Articular chondrocyte of knee joint (primary cell): ENCODE results near the gene HTR3D. TPM values are rescaled to one million over a fixed set of nuclear protein-coding genes. Genes with fewer than 3 reads are reported as not detected.

Experiments
- small RNA-seq: library from RNA; depleted of rRNA; stranded (forward); fragments of <200 nt; gene quantifications from one replicate; pipeline ENCODE3, GENCODE V24; 2012
- total RNA-seq: library from RNA; depleted of rRNA; stranded (reverse); fragments of >200 nt; gene quantifications from 2 replicates; pipeline ENCODE4 v1.2.3, GENCODE V29; 2012

The HTR3D gene
- not detected in 2 replicates for total RNA-seq

GRCh38 chr3:184031187-184031792 is at the start of gene HTR3D:
Gene HTR3D (plus strand): TSS chr3:184031742. CDS start chr3:184031742, 0 bp downstream.

GRCh38 chr3:184017672-184018423 is 13.7 kb upstream of the HTR3D start, which contains the start of gene ABCC5:
Gene ABCC5 (minus strand): TSS chr3:184017884. CDS start chr3:184014392, 3,492 bp downstream.

GRCh38 chr3:184052767-184053166 is 21.2 kb downstream of the HTR3D start, which contains the start of gene HTR3C:
Gene HTR3C (plus strand): TSS chr3:184053047. CDS start chr3:184053081, 34 bp downstream.

Small RNA genes lying within 50 kb of the gene (small RNA-seq; reads per million reads assigned to genes)
- gene RF00019, result not detected

Other genes starting within 250 kb of the HTR3D start
- gene MAP6D1, start 206.2 kb upstream of the HTR3D start, total RNA-seq, result 1.3 and 1.9 TPM in 2 replicates
- gene PARL, start 146.9 kb upstream of the HTR3D start, total RNA-seq, result 42.7 and 46.8 TPM in 2 replicates
- gene ABCC5, start 13.9 kb upstream of the HTR3D start, total RNA-seq, result 22.8 and 26.5 TPM in 2 replicates
- gene HTR3C, start 21.3 kb downstream of the HTR3D start, total RNA-seq, result not detected in 2 replicates
- not detected in 2 replicates for gene HTR3E, start 65.3 kb downstream of the HTR3D start, total RNA-seq
- 26.8 and 27.6 TPM in 2 replicates for gene EIF2B5, start 103.6 kb downstream of the HTR3D start, total RNA-seq
- 23.5 and 27.4 TPM in 2 replicates for gene DVL3, start 123.6 kb downstream of the HTR3D start, total RNA-seq
- gene AP2M1, start 143.1 kb downstream of the HTR3D start, total RNA-seq, result 386 and 454 TPM in 2 replicates
- gene ABCF3, start 154.5 kb downstream of the HTR3D start, total RNA-seq, result 34.4 and 35.1 TPM in 2 replicates
- not detected in 2 replicates for gene VWA5B2, start 197.8 kb downstream of the HTR3D start, total RNA-seq
- 26.4 and 30.1 TPM in 2 replicates for gene ALG3, start 217.2 kb downstream of the HTR3D start, total RNA-seq
- 2.0 and 2.4 TPM in 2 replicates for gene EEF1AKMT4, start 217.9 kb downstream of the HTR3D start, total RNA-seq
- gene CAMK2N2, start 229.8 kb downstream of the HTR3D start, total RNA-seq, result not detected in 2 replicates
- not detected in 2 replicates for gene ECE2, start 244.3 kb downstream of the HTR3D start, total RNA-seq